ENCODE measurements around the gene PARD3. TPM values are rescaled to one million over a fixed set of nuclear protein-coding genes. Genes with fewer than 3 reads are reported as not detected.

Gene PARD3
- total and polyA plus RNA-seq, 2 donors (not counting 3 experiments of a cell fraction or from before 2014, with no cell fraction given) = 7.3 to 24.1 TPM

DNA sequence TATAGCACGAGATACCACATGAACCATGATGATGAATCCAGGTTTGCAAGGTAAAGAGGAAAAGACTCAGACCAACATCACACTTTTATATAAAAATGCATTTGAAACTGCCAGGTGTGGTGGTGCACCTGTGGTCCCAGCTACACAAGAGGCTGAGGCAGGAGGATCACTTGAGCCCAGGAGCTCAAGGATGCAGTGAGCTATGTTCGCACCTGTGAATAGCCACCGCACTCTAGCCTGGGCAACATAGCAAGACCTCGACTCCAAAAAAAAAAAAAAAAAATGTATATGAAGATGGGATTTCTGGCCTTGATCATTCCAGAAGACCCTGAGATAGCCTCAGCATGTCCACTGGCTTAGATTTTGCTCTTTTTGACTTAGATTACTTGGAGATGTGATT, 161.6 kb downstream of the PARD3 start:
- no peak for DNase-seq (ENCODE audit: low read depth, low spot score)
- Histone ChIP-seq H2AFZ (ENCODE audit: low read depth, low read length) (no peak overlapping the region), H3K9ac (replicated peaks; ENCODE audit: extremely low read depth, insufficient read depth, low read length) (no peak overlapping the region), H3K9me1 (replicated peaks; ENCODE audit: control insufficient read depth, extremely low read depth, insufficient read depth, low read length) (no peaks in the 10 kb centered on the region), H3K4me3 (replicated peaks in 1 of 3; ENCODE audit: insufficient read depth in 1 of 3, low read depth in 1 of 3, low read length in 3 of 3) (no peak overlapping the region), H3K27ac (ENCODE audit: insufficient read depth, low read depth, low read length) (no peak overlapping the region), H3K27me3 (ENCODE audit: control insufficient read depth in 2 of 2, insufficient read depth in 2 of 2, low read length in 2 of 2) (no peaks in the 10 kb centered on the region), H3K4me2 (ENCODE audit: insufficient read depth, low read length) (no peak overlapping the region), H3K9me3 (replicated peaks; ENCODE audit: control insufficient read depth, insufficient read depth, low read length) (no peaks in the 10 kb centered on the region), H3K36me3 (ENCODE audit: control insufficient read depth in 2 of 2, extremely low read depth in 1 of 2, insufficient read depth in 2 of 2, low read length in 2 of 2) (no peaks in the 10 kb centered on the region), H3K4me1 (ENCODE audit: control insufficient read depth, extremely low read depth, insufficient read depth, low read length) (no peaks in the 10 kb centered on the region), H4K20me1 (replicated peaks; ENCODE audit: control insufficient read depth, extremely low read depth, insufficient read depth, low read length) (no peaks in the 10 kb centered on the region), H3K79me2 (ENCODE audit: control insufficient read depth, insufficient read depth, low read length) (peaks cover 1% of the 10 kb centered on the region)
- no TSS peak for BruUV-seq (replicated peaks)
- ChIA-PET CTCF (interaction anchor here (1.1 kb wide), 1 partner anchor 373 kb away, joined by 4 read pairs; no protein-coding TSS in a partner anchor), POLR2A (no interaction called here)
- TF ChIP-seq JUN (IDR thresholded peaks at IDR 0.05; ENCODE audit: borderline replicate concordance, insufficient read depth, insufficient read length, low read depth) = no peak
- no peak for TF ChIP-seq POLR2AphosphoS5 (IDR thresholded peaks at IDR 0.05; ENCODE audit: insufficient read depth, low read depth, low read length)
- TF ChIP-seq, protein P1, sequence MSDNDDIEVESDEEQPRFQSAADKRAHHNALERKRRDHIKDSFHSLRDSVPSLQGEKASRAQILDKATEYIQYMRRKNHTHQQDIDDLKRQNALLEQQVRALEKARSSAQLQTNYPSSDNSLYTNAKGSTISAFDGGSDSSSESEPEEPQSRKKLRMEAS (IDR thresholded peaks at IDR 0.05; ENCODE audit: insufficient read depth, insufficient read length) = no peak
- no peak for TF ChIP-seq MYC (IDR thresholded peaks at IDR 0.05; ENCODE audit: low read depth, low read length)
- no peak for TF ChIP-seq GATA2 (IDR thresholded peaks at IDR 0.05; ENCODE audit: insufficient read depth, insufficient read length, low read depth, low read length)
- TF ChIP-seq FOS (IDR thresholded peaks at IDR 0.05; ENCODE audit: borderline replicate concordance, insufficient read depth, low read length) = no peak
- no peak for TF ChIP-seq EZH2 (IDR thresholded peaks at IDR 0.05; ENCODE audit: borderline replicate concordance, low read depth, low read length, severe bottlenecking)
- TF ChIP-seq, protein P2, sequence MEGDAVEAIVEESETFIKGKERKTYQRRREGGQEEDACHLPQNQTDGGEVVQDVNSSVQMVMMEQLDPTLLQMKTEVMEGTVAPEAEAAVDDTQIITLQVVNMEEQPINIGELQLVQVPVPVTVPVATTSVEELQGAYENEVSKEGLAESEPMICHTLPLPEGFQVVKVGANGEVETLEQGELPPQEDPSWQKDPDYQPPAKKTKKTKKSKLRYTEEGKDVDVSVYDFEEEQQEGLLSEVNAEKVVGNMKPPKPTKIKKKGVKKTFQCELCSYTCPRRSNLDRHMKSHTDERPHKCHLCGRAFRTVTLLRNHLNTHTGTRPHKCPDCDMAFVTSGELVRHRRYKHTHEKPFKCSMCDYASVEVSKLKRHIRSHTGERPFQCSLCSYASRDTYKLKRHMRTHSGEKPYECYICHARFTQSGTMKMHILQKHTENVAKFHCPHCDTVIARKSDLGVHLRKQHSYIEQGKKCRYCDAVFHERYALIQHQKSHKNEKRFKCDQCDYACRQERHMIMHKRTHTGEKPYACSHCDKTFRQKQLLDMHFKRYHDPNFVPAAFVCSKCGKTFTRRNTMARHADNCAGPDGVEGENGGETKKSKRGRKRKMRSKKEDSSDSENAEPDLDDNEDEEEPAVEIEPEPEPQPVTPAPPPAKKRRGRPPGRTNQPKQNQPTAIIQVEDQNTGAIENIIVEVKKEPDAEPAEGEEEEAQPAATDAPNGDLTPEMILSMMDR (IDR thresholded peaks at IDR 0.05; ENCODE audit: extremely low read depth in 1 of 2, insufficient read depth in 1 of 2, low read depth in 1 of 2, low read length in 2 of 2) = no peak
- no peak for TF ChIP-seq POLR2A (IDR thresholded peaks at IDR 0.05; ENCODE audit: low read depth, low read length)
- no peak for FAIRE-seq
- dilution Hi-C loops (cut with MboI; ENCODE audit: extremely low pct_ligation_motif_present, low sequenced_read_pairs) = no loop called here
- intact Hi-C loops (cut with micrococcal nuclease) = no loop called here
